Measurements from ENCODE around the gene ITPA.

Gene ITPA

GRCh38 chr20:3229798-3230197, 20.5 kb downstream of the ITPA start:
- DNase-seq: no peak

- DNase-seq: no peak
Observed at GRCh38 chr20:3231116-3231515, 21.8 kb downstream of the ITPA start.

- DNase-seq: no peak
Observed at GRCh38 chr20:3231889-3232588, 22.7 kb downstream of the ITPA start.

- DNase-seq: no peak
Observed at GRCh38 chr20:3233131-3233990, 24.1 kb downstream of the ITPA start.

- no peak for DNase-seq
Observed at GRCh38 chr20:3233991-3234498, 24.7 kb downstream of the ITPA start.

GRCh38 chr20:3235666-3236324, 26.5 kb downstream of the ITPA start:
- no peak for DNase-seq

- DNase-seq: no peak
Observed at GRCh38 chr20:3237011-3237957, 28.0 kb downstream of the ITPA start.

- no peak for DNase-seq
Observed at GRCh38 chr20:3237958-3238615, 28.8 kb downstream of the ITPA start.

GRCh38 chr20:3238616-3239025, 29.3 kb downstream of the ITPA start:
- no peak for DNase-seq

- DNase-seq: no peak
Observed at GRCh38 chr20:3239026-3239866, 29.9 kb downstream of the ITPA start, which contains the start of gene SLC4A11. Gene SLC4A11 (minus strand): TSS chr20:3239190. CDS start chr20:3239137, 53 bp downstream.

- DNase-seq: no peak
Observed at GRCh38 chr20:3239867-3240775, 30.8 kb downstream of the ITPA start.

GRCh38 chr20:3240776-3241363, 31.6 kb downstream of the ITPA start:
- no peak for DNase-seq

GRCh38 chr20:3242172-3242692, 32.9 kb downstream of the ITPA start:
- DNase-seq: no peak

GRCh38 chr20:3243718-3244358, 34.5 kb downstream of the ITPA start:
- DNase-seq: no peak

- no peak for DNase-seq
Observed at GRCh38 chr20:3244613-3245012, 35.3 kb downstream of the ITPA start.

- no peak for DNase-seq
Observed at GRCh38 chr20:3245156-3245555, 35.9 kb downstream of the ITPA start.

GRCh38 chr20:3245711-3246110, 36.4 kb downstream of the ITPA start:
- no peak for DNase-seq

- no peak for DNase-seq
Observed at GRCh38 chr20:3246682-3247081, 37.4 kb downstream of the ITPA start.
